Stimulated activated CD8-positive, alpha-beta memory T cell treated with anti-CD3 and anti-CD28 coated beads, Interleukin-7, amount 100 ng/mL, for 48 hours (primary cell): ENCODE measurements around the gene PIEZO1.

Experiments used
- DNase-seq, 2 donors: peaks; one replicate each; pipeline ENCODE4 v3.0.0-alpha.2; 2020; ENCODE audit warnings: low read depth in 1 of 2; ENCODE audit errors: extremely low read depth in 1 of 2

The PIEZO1 gene

GRCh38 chr16:88706965-88707826 is 77.8 kb downstream of the PIEZO1 start:
- DNase-seq: no peak

GRCh38 chr16:88706229-88706964 is 78.6 kb downstream of the PIEZO1 start, which contains the start of the genes CTU2 and RNF166:
Gene CTU2 (plus strand): TSS chr16:88706503. CDS start chr16:88706531, 28 bp downstream.
Gene RNF166 (minus strand): TSS chr16:88706408. CDS start chr16:88706325, 83 bp downstream.
- DNase-seq: peak; percentile 85 to 89

GRCh38 chr16:88705801-88706228 is 79.2 kb downstream of the PIEZO1 start:
- DNase-seq: no peak

- DNase-seq: no peak
Measured at GRCh38 chr16:88705076-88705684, 79.8 kb downstream of the PIEZO1 start.

- peak; percentile 69 to 83 for DNase-seq
Measured at GRCh38 chr16:88703486-88704309, 81.3 kb downstream of the PIEZO1 start.

- no peak for DNase-seq
Measured at GRCh38 chr16:88702371-88703210, 82.4 kb downstream of the PIEZO1 start.

- no peak for DNase-seq
Measured at GRCh38 chr16:88701581-88702370, 83.2 kb downstream of the PIEZO1 start.

- DNase-seq: peak; percentile 96
Measured at GRCh38 chr16:88700636-88701482, 84.2 kb downstream of the PIEZO1 start.

- DNase-seq: no peak
Measured at GRCh38 chr16:88700322-88700635, 84.7 kb downstream of the PIEZO1 start.

GRCh38 chr16:88699180-88699579 is 85.8 kb downstream of the PIEZO1 start:
- no peak for DNase-seq

GRCh38 chr16:88698646-88699045 is 86.4 kb downstream of the PIEZO1 start:
- no peak for DNase-seq

- no peak for DNase-seq
Measured at GRCh38 chr16:88697831-88698615, 87.0 kb downstream of the PIEZO1 start.

GRCh38 chr16:88697116-88697830 is 87.7 kb downstream of the PIEZO1 start:
- DNase-seq: no peak

- no peak for DNase-seq
Measured at GRCh38 chr16:88696441-88696840, 88.6 kb downstream of the PIEZO1 start.

- DNase-seq: no peak
Measured at GRCh38 chr16:88695753-88696152, 89.3 kb downstream of the PIEZO1 start.

- DNase-seq: no peak
Measured at GRCh38 chr16:88695218-88695617, 89.8 kb downstream of the PIEZO1 start.
